Suprapubic skin (tissue), 4 donors: ENCODE results near the gene ATAD3B. TPM values are rescaled to one million over a fixed set of nuclear protein-coding genes. Genes with fewer than 3 reads are reported as not detected.

Experiments
- DNase-seq, 2 donors: peaks; one replicate each; pipeline ENCODE4 v3.0.0-alpha.2; 2019; ENCODE audit warnings: low spot score in 2 of 2
- H3K27ac ChIP-seq: fragments of 200-600 bp; sonication (generic); one replicate; pipeline ENCODE4 v1.5.1; 2019
- H3K27me3 ChIP-seq: fragments of 200-600 bp; sonication (generic); one replicate; pipeline ENCODE4 v1.5.1; 2019
- H3K36me3 ChIP-seq: fragments of 200-600 bp; sonication (generic); one replicate; pipeline ENCODE4 v1.5.1; 2019
- H3K4me1 ChIP-seq: fragments of 200-600 bp; sonication (generic); one replicate; pipeline ENCODE4 v1.5.1; 2019
- H3K4me3 ChIP-seq: fragments of 200-600 bp; sonication (generic); one replicate; pipeline ENCODE4 v1.5.1; 2019; ENCODE audit warnings: mild to moderate bottlenecking
- H3K9me3 ChIP-seq: fragments of 200-600 bp; sonication (generic); one replicate; pipeline ENCODE4 v1.5.1; 2019
- EP300 ChIP-seq: sonication (generic); formaldehyde crosslinking; IDR thresholded peaks from one replicate; pipeline ENCODE4 v1.6.1; 2017; ENCODE audit warnings: antibody characterized with exemption
- POLR2A ChIP-seq, 2 donors: fragments of 450-650 bp; IDR thresholded peaks; one replicate each; pipeline ENCODE4 v1.6.1; 2017; ENCODE audit warnings: antibody characterized with exemption in 2 of 2, mild to moderate bottlenecking in 2 of 2, moderate library complexity in 2 of 2
- POLR2AphosphoS5 ChIP-seq, 3 donors: sonication (generic); formaldehyde crosslinking; IDR thresholded peaks; one replicate each; pipeline ENCODE4 v1.6.1; 2017; ENCODE audit warnings: antibody characterized with exemption in 3 of 3
- WGBS: methylation state at CpG from one replicate; pipeline ENCODE4 v1.1.5; 2018; 5-methylcytosine and 5-hydroxymethylcytosine counted together
- total RNA-seq, 4 donors: library from RNA; depleted of rRNA; stranded (reverse); fragments of >200 nt; gene quantifications; one replicate each; pipeline ENCODE4 v1.1.0, GENCODE V29; 2016
- TF ChIP-seq, protein P1 (sequence below), 2 donors: fragments of 200-600 bp in 1 of 2; fragments of 450-650 bp in 1 of 2; sonication (generic) in 1 of 2; IDR thresholded peaks; one replicate each; pipeline ENCODE4 v1.5.1; 2016 to 2019; ENCODE audit warnings: antibody characterized with exemption in 2 of 2, mild to moderate bottlenecking in 1 of 2, moderate library complexity in 1 of 2

Gene ATAD3B, protein sequence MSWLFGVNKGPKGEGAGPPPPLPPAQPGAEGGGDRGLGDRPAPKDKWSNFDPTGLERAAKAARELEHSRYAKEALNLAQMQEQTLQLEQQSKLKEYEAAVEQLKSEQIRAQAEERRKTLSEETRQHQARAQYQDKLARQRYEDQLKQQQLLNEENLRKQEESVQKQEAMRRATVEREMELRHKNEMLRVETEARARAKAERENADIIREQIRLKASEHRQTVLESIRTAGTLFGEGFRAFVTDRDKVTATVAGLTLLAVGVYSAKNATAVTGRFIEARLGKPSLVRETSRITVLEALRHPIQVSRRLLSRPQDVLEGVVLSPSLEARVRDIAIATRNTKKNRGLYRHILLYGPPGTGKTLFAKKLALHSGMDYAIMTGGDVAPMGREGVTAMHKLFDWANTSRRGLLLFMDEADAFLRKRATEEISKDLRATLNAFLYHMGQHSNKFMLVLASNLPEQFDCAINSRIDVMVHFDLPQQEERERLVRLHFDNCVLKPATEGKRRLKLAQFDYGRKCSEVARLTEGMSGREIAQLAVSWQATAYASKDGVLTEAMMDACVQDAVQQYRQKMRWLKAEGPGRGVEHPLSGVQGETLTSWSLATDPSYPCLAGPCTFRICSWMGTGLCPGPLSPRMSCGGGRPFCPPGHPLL
- 10 to 100 TPM; 18.5 to 71.9 (median 23.7) TPM for total RNA-seq

DNA sequence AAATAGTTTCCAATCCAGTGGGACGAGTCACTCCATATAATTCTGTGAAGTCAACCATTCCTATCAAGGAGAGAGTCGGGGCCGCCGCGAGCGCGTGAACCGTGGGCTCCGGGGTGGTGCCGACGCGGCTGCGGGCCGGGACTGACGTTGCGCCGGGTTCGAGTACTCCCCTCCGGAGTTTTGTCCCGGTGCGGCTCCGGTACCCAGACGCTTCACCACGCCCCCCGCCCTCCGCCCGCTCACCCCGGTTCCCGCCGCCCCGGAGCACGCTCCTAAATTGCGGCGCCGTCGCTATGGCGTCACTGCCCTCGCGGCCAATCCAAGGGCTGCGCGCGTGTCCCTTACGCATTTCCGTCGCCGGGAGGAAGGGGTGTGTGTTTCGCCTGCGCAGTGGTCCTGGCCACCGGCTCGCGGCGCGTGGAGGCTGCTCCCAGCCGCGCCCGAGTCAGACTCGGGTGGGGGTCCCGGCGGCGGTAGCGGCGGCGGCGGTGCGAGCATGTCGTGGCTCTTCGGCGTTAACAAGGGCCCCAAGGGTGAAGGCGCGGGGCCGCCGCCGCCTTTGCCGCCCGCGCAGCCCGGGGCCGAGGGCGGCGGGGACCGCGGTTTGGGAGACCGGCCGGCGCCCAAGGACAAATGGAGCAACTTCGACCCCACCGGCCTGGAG, at the start of gene ATAD3B:
Gene ATAD3B, plus strand, starts transcription at position 377 of the 664 bp plus-strand sequence. Its CDS starts 120 bp downstream, at position 497.
- peak within 1 kb of the TSS; percentile 93 for H3K27ac ChIP-seq
- H3K9me3 ChIP-seq = no peaks in the 10 kb centered on the region
- H3K4me3 ChIP-seq = peak within 1 kb of the TSS; percentile 87
- H3K36me3 ChIP-seq = no peaks in the 10 kb centered on the region
- peaks cover 28% of the 10 kb centered on the region for H3K4me1 ChIP-seq
- WGBS = 0% methylated on average over 20 of the region's 87 CpGs
- H3K27me3 ChIP-seq = no peaks in the 10 kb centered on the region
- peak; percentile 94 to 97 for DNase-seq
- TF ChIP-seq EP300 (no peak), POLR2A (IDR thresholded peaks at IDR 0.05) (no peak), POLR2AphosphoS5 (IDR thresholded peaks at IDR 0.05) (peak in 2 of 3 donors; percentile 85 to 96)
- TF ChIP-seq, protein P1, sequence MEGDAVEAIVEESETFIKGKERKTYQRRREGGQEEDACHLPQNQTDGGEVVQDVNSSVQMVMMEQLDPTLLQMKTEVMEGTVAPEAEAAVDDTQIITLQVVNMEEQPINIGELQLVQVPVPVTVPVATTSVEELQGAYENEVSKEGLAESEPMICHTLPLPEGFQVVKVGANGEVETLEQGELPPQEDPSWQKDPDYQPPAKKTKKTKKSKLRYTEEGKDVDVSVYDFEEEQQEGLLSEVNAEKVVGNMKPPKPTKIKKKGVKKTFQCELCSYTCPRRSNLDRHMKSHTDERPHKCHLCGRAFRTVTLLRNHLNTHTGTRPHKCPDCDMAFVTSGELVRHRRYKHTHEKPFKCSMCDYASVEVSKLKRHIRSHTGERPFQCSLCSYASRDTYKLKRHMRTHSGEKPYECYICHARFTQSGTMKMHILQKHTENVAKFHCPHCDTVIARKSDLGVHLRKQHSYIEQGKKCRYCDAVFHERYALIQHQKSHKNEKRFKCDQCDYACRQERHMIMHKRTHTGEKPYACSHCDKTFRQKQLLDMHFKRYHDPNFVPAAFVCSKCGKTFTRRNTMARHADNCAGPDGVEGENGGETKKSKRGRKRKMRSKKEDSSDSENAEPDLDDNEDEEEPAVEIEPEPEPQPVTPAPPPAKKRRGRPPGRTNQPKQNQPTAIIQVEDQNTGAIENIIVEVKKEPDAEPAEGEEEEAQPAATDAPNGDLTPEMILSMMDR (IDR thresholded peaks at IDR 0.05) = no peak

DNA sequence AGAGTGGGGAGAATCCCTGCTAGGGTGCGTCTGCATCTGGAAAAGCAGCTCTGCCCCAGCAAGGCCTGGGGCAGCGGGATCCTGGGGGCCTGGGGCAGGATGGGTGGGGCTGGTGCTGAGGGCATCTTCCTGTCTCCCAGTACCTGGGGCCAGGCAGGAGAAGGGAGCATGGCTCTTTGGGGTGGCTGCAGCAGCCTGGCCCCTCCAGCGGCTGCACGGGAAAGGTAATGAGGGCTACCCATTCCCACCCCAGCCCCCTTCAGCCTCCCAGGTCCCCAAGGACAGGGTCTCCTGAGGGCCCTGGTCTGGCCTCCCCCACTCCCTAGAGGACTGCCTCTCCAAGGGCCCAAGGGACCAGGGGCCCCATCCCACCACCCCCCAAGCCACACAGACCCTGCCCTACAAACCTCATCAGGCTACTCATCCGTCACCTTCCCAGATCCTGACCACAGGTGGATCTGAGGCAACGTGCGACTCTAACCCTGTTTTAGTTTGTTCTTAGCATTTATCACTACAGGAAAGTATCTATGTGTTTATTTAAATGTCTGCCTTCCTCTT, 49.6 kb upstream of the ATAD3B start:
- H3K27me3 ChIP-seq = peaks cover 8% of the 10 kb centered on the region
- WGBS = 74% methylated on average over 7 of the region's 7 CpGs
- no peak for DNase-seq
- H3K4me3 ChIP-seq = no peak overlapping the region
- H3K27ac ChIP-seq = no peak overlapping the region
- peaks cover 50% of the 10 kb centered on the region for H3K4me1 ChIP-seq
- H3K9me3 ChIP-seq = no peaks in the 10 kb centered on the region
- no peaks in the 10 kb centered on the region for H3K36me3 ChIP-seq
- TF ChIP-seq EP300 (no peak), POLR2AphosphoS5 (IDR thresholded peaks at IDR 0.05) (no peak), POLR2A (IDR thresholded peaks at IDR 0.05) (no peak)
- TF ChIP-seq, protein P1 (IDR thresholded peaks at IDR 0.05) = no peak

DNA sequence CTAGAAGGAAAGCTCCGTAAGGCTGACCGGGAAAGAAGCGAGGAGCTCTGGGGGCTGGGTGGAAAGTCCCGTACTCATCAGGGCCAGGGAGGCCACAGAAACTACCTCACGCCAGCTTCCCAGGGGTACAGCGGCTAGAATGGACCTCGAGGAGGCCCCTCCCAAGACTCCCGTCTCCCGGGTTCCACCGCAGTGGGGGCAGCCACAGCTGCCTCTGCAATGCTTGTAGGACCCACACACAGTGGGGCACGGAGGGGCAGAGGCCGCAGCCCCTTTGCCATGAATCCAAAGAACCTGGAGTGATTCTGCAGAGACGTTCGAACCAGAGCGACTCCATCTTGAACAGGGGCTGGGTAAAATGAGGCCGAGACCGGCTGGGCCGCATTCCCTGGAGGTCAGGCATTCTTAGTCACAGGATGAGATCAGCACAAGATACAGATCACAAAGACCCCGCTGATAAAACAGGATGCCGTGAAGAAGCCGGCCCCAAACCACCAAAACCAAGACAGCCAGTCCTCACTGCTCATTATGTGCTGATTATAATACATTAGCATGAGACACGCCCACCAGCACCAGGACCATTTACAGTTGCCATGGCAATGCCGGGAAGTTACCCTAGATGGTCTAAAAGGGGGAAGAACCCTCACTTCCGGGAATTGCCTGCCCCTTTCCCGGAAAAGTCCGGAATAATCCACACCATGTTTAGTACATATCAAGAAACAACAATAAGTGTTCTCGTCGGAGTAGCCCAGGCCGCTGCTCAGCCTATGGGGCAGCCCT, 48.9 kb upstream of the ATAD3B start:
- no peaks in the 10 kb centered on the region for H3K9me3 ChIP-seq
- no peak for TF ChIP-seq EP300
- no peak for TF ChIP-seq POLR2AphosphoS5 (IDR thresholded peaks at IDR 0.05)
- TF ChIP-seq POLR2A (IDR thresholded peaks at IDR 0.05) = no peak
- TF ChIP-seq, protein P1 (IDR thresholded peaks at IDR 0.05) = no peak
- H3K4me1 ChIP-seq = peaks cover 55% of the 10 kb centered on the region
- DNase-seq = no peak
- H3K27ac ChIP-seq = no peak overlapping the region
- H3K4me3 ChIP-seq = no peak overlapping the region
- H3K27me3 ChIP-seq = peaks cover 14% of the 10 kb centered on the region
- WGBS = 69% methylated on average over 17 of the region's 29 CpGs
- H3K36me3 ChIP-seq = no peaks in the 10 kb centered on the region

DNA sequence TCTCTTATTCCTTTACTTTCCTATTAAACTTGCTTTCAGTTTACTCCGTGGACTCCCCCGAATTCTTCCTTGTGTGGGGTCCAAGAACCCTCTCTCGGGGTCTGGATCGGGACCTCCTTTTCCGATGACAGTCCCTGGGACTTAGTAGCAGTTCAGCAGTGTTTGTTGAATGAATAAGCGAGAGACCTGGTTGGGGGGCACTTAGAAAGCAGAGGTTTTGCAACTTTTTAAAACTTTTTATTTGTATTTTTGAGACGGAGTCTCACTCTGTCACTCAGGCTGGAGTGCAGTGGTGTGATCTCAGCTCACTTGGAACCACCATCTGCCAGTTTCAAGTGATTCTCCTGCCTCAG, 48.3 kb upstream of the ATAD3B start:
- no peak for DNase-seq
- TF ChIP-seq POLR2AphosphoS5 (IDR thresholded peaks at IDR 0.05) (no peak), EP300 (no peak), POLR2A (IDR thresholded peaks at IDR 0.05) (no peak)
- TF ChIP-seq, protein P1 (IDR thresholded peaks at IDR 0.05) = no peak
- Histone ChIP-seq H3K36me3 (no peaks in the 10 kb centered on the region), H3K4me1 (peaks cover 53% of the 10 kb centered on the region), H3K27me3 (peaks cover 14% of the 10 kb centered on the region), H3K9me3 (no peaks in the 10 kb centered on the region), H3K27ac (no peak overlapping the region), H3K4me3 (no peak overlapping the region)
- 77% methylated on average over 7 of the region's 7 CpGs for WGBS
